Fibroblast of lung (primary cell): ENCODE results near the gene SMC1A. TPM values are rescaled to one million over a fixed set of nuclear protein-coding genes. Genes with fewer than 3 reads are reported as not detected.

Source experiments
- DNase-seq, 2 donors: peaks; one replicate each; pipeline versions ENCODE4 v3.0.0 to v3.0.0-alpha.2; 2010; ENCODE audit warnings: low read depth in 2 of 2
- H2AFZ ChIP-seq: 2 replicates; pipeline ENCODE4 v1.5.1; 2012; ENCODE audit warnings: low read length, control low read depth, inconsistent platforms
- H3K27ac ChIP-seq: 2 replicates; pipeline ENCODE4 v1.5.1; 2011; ENCODE audit warnings: low read length, control low read depth; ENCODE audit not compliant: insufficient read depth
- H3K27me3 ChIP-seq: 2 replicates; pipeline ENCODE4 v1.5.1; 2011; ENCODE audit warnings: mild to moderate bottlenecking, low read length; ENCODE audit not compliant: control insufficient read depth, insufficient read depth
- H3K36me3 ChIP-seq: 2 replicates; pipeline ENCODE4 v1.5.1; 2011; ENCODE audit warnings: low read length; ENCODE audit not compliant: control insufficient read depth, insufficient read depth
- H3K4me1 ChIP-seq: 2 replicates; pipeline ENCODE4 v1.5.1; 2011; ENCODE audit warnings: low read length; ENCODE audit not compliant: control insufficient read depth, insufficient read depth; ENCODE audit errors: extremely low read depth
- H3K4me2 ChIP-seq: 2 replicates; pipeline ENCODE4 v1.5.1; 2011; ENCODE audit warnings: low read length, control low read depth; ENCODE audit not compliant: insufficient read depth; ENCODE audit errors: extremely low read depth
- H3K4me3 ChIP-seq, 4 experiments: fragments of 200-600 bp in 1 of 4; sonication (generic) in 1 of 4; replicated peaks in 1 of 4; 2 replicates each; pipeline ENCODE4 v1.5.1; 2011 to 2016; ENCODE audit warnings: low read length in 4 of 4, low read depth in 3 of 4, mild to moderate bottlenecking in 3 of 4, control low read depth in 2 of 4, inconsistent platforms in 1 of 4, mixed read lengths in 1 of 4; ENCODE audit not compliant: insufficient read depth in 1 of 4; ENCODE audit errors: control extremely low read depth in 1 of 4
- H3K79me2 ChIP-seq: 2 replicates; pipeline ENCODE4 v1.5.1; 2012; ENCODE audit warnings: mild to moderate bottlenecking, low read length, inconsistent platforms; ENCODE audit not compliant: control insufficient read depth, insufficient read depth
- H3K9ac ChIP-seq: 2 replicates; pipeline ENCODE4 v1.5.1; 2011; ENCODE audit warnings: mild to moderate bottlenecking, low read length, control low read depth; ENCODE audit not compliant: insufficient read depth
- H3K9me3 ChIP-seq: 2 replicates; pipeline ENCODE4 v1.5.1; 2012; ENCODE audit warnings: low read depth, low read length; ENCODE audit not compliant: control insufficient read depth, insufficient read depth
- H4K20me1 ChIP-seq: 2 replicates; pipeline ENCODE4 v1.5.1; 2011; ENCODE audit warnings: low read length; ENCODE audit not compliant: control insufficient read depth, insufficient read depth; ENCODE audit errors: extremely low read depth
- EZH2 ChIP-seq: IDR thresholded peaks from 2 replicates; pipeline ENCODE4 v1.5.1; 2012; ENCODE audit warnings: low read length, control low read depth, mild to moderate bottlenecking; ENCODE audit errors: missing control alignments
- polyA plus RNA-seq, 2 donors: library from polyadenylated mRNA; depleted of rRNA in 1 of 2; stranded (reverse) in 1 of 2; unstranded in 1 of 2; fragments of >200 nt; gene quantifications; 2 replicates each; pipeline ENCODE4 v1.2.1, GENCODE V29; 2011 to 2012; ENCODE audit warnings: missing spikeins in 1 of 2
- total RNA-seq: library from RNA; depleted of rRNA; stranded (reverse); fragments of >200 nt; gene quantifications from 2 replicates; pipeline ENCODE4 v1.2.1, GENCODE V29; 2014
- TF ChIP-seq, protein P1 (sequence below), 2 donors: IDR thresholded peaks in 1 of 2; conservative IDR thresholded peaks in 1 of 2; 1 replicate in 1 of 2; 2 replicates in 1 of 2; pipeline ENCODE4 v1.5.1; 2011 to 2012; ENCODE audit warnings: low read length in 2 of 2, control low read depth in 1 of 2, inconsistent platforms in 1 of 2, low read depth in 1 of 2, mild to moderate bottlenecking in 1 of 2

Gene SMC1A
- total and polyA plus RNA-seq, 2 donors (not counting 1 experiment from before 2014, with no cell fraction given) = 9.6 to 23.5 TPM

GRCh38 chrX:53440101-53440500 lies 17.6 kb upstream of the SMC1A start:
- no peaks in the 10 kb centered on the region for H3K27me3 ChIP-seq
- H3K4me2 ChIP-seq = peak overlapping the region; percentile 85
- no peak overlapping the region for H3K27ac ChIP-seq
- no peak overlapping the region for H2AFZ ChIP-seq
- no peaks in the 10 kb centered on the region for H3K9me3 ChIP-seq
- H3K4me3 ChIP-seq = peak overlapping the region in 2 of 4 experiments; percentile 45 to 50
- H4K20me1 ChIP-seq = no peaks in the 10 kb centered on the region
- H3K36me3 ChIP-seq = no peaks in the 10 kb centered on the region
- peaks cover 2% of the 10 kb centered on the region for H3K4me1 ChIP-seq
- TF ChIP-seq EZH2 = no peak
- TF ChIP-seq, protein P1, sequence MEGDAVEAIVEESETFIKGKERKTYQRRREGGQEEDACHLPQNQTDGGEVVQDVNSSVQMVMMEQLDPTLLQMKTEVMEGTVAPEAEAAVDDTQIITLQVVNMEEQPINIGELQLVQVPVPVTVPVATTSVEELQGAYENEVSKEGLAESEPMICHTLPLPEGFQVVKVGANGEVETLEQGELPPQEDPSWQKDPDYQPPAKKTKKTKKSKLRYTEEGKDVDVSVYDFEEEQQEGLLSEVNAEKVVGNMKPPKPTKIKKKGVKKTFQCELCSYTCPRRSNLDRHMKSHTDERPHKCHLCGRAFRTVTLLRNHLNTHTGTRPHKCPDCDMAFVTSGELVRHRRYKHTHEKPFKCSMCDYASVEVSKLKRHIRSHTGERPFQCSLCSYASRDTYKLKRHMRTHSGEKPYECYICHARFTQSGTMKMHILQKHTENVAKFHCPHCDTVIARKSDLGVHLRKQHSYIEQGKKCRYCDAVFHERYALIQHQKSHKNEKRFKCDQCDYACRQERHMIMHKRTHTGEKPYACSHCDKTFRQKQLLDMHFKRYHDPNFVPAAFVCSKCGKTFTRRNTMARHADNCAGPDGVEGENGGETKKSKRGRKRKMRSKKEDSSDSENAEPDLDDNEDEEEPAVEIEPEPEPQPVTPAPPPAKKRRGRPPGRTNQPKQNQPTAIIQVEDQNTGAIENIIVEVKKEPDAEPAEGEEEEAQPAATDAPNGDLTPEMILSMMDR (conservative IDR thresholded peaks at IDR 0.05 in 1 of 2, IDR thresholded peaks at IDR 0.05 in 1 of 2; ENCODE audit: low read depth in 1 of 2, low read length in 2 of 2) = no peak
- H3K79me2 ChIP-seq = no peaks in the 10 kb centered on the region
- DNase-seq = no peak
- H3K9ac ChIP-seq = peak overlapping the region; percentile 38

- no peaks in the 10 kb centered on the region for H3K9me3 ChIP-seq
- no peaks in the 10 kb centered on the region for H4K20me1 ChIP-seq
- peaks cover 3% of the 10 kb centered on the region for H3K79me2 ChIP-seq
- H3K9ac ChIP-seq = no peak overlapping the region
- no peak overlapping the region for H2AFZ ChIP-seq
- DNase-seq = no peak
- H3K4me3 ChIP-seq = no peak overlapping the region
- no peak for TF ChIP-seq EZH2
- TF ChIP-seq, protein P1 (conservative IDR thresholded peaks at IDR 0.05 in 1 of 2, IDR thresholded peaks at IDR 0.05 in 1 of 2; ENCODE audit: low read depth in 1 of 2, low read length in 2 of 2) = no peak
- no peak overlapping the region for H3K27ac ChIP-seq
- no peaks in the 10 kb centered on the region for H3K36me3 ChIP-seq
- H3K4me2 ChIP-seq = no peak overlapping the region
- no peaks in the 10 kb centered on the region for H3K27me3 ChIP-seq
- peaks cover 2% of the 10 kb centered on the region for H3K4me1 ChIP-seq
Measured at GRCh38 chrX:53438832-53439230, 16.4 kb upstream of the SMC1A start.

DNA sequence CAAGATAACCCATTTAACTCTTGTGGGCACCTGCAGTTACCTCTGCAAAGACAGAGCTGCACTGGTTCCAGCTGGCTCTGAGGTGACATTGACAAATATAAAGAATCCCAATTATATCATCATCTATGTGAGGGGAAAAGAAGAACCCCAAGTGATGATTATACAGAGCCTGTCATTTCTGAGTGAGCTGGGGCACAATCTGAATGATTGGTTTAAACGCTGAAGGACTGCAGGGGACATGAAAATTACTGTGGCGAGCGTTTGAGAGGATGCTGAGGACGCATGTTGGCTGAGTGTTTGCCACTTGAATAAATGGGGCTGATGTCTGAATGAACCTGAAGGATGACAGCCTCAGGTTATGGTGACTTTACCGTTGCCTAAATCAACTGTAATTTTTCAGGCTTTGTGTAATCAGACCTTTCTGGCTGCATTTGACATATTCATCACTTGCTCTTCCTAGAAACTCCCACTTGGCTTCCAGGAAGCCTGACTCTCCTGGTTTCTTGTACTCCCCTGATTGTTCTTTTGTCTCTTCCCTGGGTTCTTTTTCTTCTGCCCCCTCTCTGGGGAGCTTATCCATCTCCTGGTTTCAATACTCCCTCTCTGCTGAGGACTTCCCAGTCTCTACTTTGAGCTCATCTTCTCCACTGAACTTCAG lies 15.8 kb upstream of the SMC1A start:
- TF ChIP-seq, protein P1 (conservative IDR thresholded peaks at IDR 0.05 in 1 of 2, IDR thresholded peaks at IDR 0.05 in 1 of 2; ENCODE audit: low read depth in 1 of 2, low read length in 2 of 2) = no peak
- TF ChIP-seq EZH2 = no peak
- Histone ChIP-seq H3K4me1 (peaks cover 2% of the 10 kb centered on the region), H3K27ac (no peak overlapping the region), H3K9me3 (no peaks in the 10 kb centered on the region), H3K27me3 (no peaks in the 10 kb centered on the region), H3K79me2 (peaks cover 8% of the 10 kb centered on the region), H3K4me3 (no peak overlapping the region), H3K36me3 (no peaks in the 10 kb centered on the region), H3K9ac (no peak overlapping the region), H2AFZ (no peak overlapping the region), H3K4me2 (no peak overlapping the region), H4K20me1 (no peaks in the 10 kb centered on the region)
- DNase-seq = no peak
